WERI-Rb-1 (cell line): Measurements from ENCODE around the gene CABP7.
"Not testable (repeated sequence)": the region's sequence is repeated elsewhere in the genome, so short reads cannot be mapped to it uniquely, and the experiment has no call there.

Experiments
- DNase-seq: peaks from one replicate; pipeline ENCODE4 v3.0.0-alpha.2; 2020
- H3K27ac ChIP-seq: fragments of 250-450 bp; sonication (Bioruptor Pico); 2 replicates; pipeline ENCODE4 v1.5.1; 2020; ENCODE audit warnings: mild to moderate bottlenecking, moderate library complexity
- H3K27me3 ChIP-seq: fragments of 250-450 bp; sonication (Bioruptor Pico); 2 replicates; pipeline ENCODE4 v1.5.1; 2021; ENCODE audit warnings: mild to moderate bottlenecking, low read depth, moderate library complexity; ENCODE audit not compliant: insufficient read depth, severe bottlenecking
- H3K36me3 ChIP-seq: fragments of 250-450 bp; sonication (Bioruptor Pico); 2 replicates; pipeline ENCODE4 v1.5.1; 2020; ENCODE audit warnings: mild to moderate bottlenecking, moderate library complexity
- H3K4me3 ChIP-seq: 2 replicates; pipeline ENCODE4 v1.5.1; 2011; ENCODE audit warnings: low read depth, mild to moderate bottlenecking, control low read depth, low read length
- H3K9me3 ChIP-seq: fragments of 250-450 bp; sonication (Bioruptor Pico); 2 replicates; pipeline ENCODE4 v1.5.1; 2021; ENCODE audit warnings: mild to moderate bottlenecking, moderate library complexity; ENCODE audit not compliant: severe bottlenecking
- CTCF ChIP-seq: IDR thresholded peaks from 2 replicates; pipeline ENCODE4 v1.5.1; 2011; ENCODE audit warnings: low read depth, mild to moderate bottlenecking, control low read depth, inconsistent platforms, low read length

CABP7 gene

GRCh38 chr22:29751669-29752068 lies 31.9 kb downstream of the CABP7 start:
- Histone ChIP-seq H3K36me3 (0 out of 2 replicates have a peak, but pooled peaks cover 4% of the 10 kb centered on the region), H3K27ac (no peak overlapping the region), H3K9me3 (no peaks in the 10 kb centered on the region), H3K4me3 (no peak overlapping the region), H3K27me3 (no peaks in the 10 kb centered on the region)
- DNase-seq: no peak
- TF ChIP-seq CTCF: no peak

GRCh38 chr22:29753808-29754657 lies 34.2 kb downstream of the CABP7 start:
- Histone ChIP-seq H3K9me3 (no peaks in the 10 kb centered on the region), H3K36me3 (no peaks in the 10 kb centered on the region), H3K4me3 (no peak overlapping the region), H3K27ac (no peak overlapping the region), H3K27me3 (no peaks in the 10 kb centered on the region)
- no peak for DNase-seq
- TF ChIP-seq CTCF: no peak

- not testable (repeated sequence) for DNase-seq, H3K4me3 ChIP-seq, H3K9me3 ChIP-seq, H3K27me3 ChIP-seq, H3K27ac ChIP-seq, H3K36me3 ChIP-seq
Measured at GRCh38 chr22:29754658-29755395, 35.0 kb downstream of the CABP7 start.

- Histone ChIP-seq H3K27me3 (no peaks in the 10 kb centered on the region), H3K9me3 (no peaks in the 10 kb centered on the region), H3K27ac (no peak overlapping the region), H3K4me3 (no peak overlapping the region), H3K36me3 (no peaks in the 10 kb centered on the region)
- no peak for TF ChIP-seq CTCF
- no peak for DNase-seq
Measured at GRCh38 chr22:29755889-29756288, 36.1 kb downstream of the CABP7 start.

- no peaks in the 10 kb centered on the region for H3K36me3 ChIP-seq
- H3K27me3 ChIP-seq: no peaks in the 10 kb centered on the region
- DNase-seq: no peak
- no peak for TF ChIP-seq CTCF
- H3K4me3 ChIP-seq: no peak overlapping the region
- H3K9me3 ChIP-seq: no peaks in the 10 kb centered on the region
- no peak overlapping the region for H3K27ac ChIP-seq
Measured at GRCh38 chr22:29756341-29756740, 36.5 kb downstream of the CABP7 start.

GRCh38 chr22:29757096-29757495 lies 37.3 kb downstream of the CABP7 start:
- Histone ChIP-seq H3K27ac (no peak overlapping the region), H3K4me3 (no peak overlapping the region), H3K36me3 (no peaks in the 10 kb centered on the region), H3K27me3 (no peaks in the 10 kb centered on the region), H3K9me3 (no peaks in the 10 kb centered on the region)
- no peak for DNase-seq
- TF ChIP-seq CTCF: no peak
